Measurements from ENCODE around the gene DNM1L. TPM values are rescaled to one million over a fixed set of nuclear protein-coding genes. Genes with fewer than 3 reads are reported as not detected.
"Not testable (repeated sequence)": the region's sequence is repeated elsewhere in the genome, so short reads cannot be mapped to it uniquely, and the experiment has no call there.

Gene DNM1L
- total RNA-seq, 1 donor from 2014 or later: 64.2 TPM

GRCh38 chr12:32692358-32692757 is 13.3 kb downstream of the DNM1L start:
- intact Hi-C loops (cut with DNase I): no loop called here
- no peak for DNase-seq (ENCODE audit: low spot score)
- ATAC-seq: no peak

DNA sequence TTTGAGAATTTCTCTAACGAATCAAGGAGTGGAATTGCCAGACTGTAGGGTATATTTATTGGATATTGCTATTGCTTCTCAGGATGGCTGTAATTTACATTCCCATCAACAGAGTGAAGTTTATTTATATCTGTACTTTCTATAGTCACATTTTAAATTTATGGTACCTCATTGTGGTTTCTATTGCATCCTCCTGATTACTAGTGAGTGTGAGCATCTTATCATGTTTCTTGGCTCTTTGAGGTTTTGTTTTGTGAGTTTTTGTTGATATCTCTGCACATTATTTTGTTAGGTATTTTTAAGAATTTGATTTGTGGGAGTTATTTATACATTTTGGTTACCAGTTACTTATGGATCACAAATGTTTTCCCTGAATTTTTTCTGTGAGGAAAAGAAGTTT is 13.9 kb downstream of the DNM1L start:
- intact Hi-C loops (cut with DNase I): no loop called here
- DNase-seq (ENCODE audit: low spot score): no peak
- no peak for ATAC-seq

- ATAC-seq: no peak
- intact Hi-C loops (cut with DNase I): no loop called here
- no peak for DNase-seq (ENCODE audit: low spot score)
Measured at GRCh38 chr12:32695787-32696186, 16.7 kb downstream of the DNM1L start.

DNA sequence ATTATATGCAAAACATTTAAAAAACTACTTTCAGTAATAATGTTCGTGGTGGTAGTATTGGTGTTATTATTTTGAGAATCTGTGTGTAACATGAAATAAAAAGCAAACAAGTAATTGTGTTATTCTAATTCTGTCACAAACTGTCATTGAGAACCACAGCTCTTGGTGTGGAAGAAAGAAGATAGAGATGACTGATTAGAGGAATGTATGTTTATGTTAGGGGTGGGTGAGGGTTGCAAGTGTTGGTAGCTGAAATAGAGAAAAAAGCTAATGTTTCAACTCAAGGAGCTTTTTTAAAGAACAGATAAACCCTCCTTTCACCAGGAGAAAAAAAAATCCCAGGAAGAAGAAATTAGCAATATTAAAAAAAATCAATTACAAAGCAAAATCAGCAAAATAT is 18.3 kb downstream of the DNM1L start:
- DNase-seq (ENCODE audit: low spot score): no peak
- intact Hi-C loops (cut with DNase I): no loop called here
- ATAC-seq: no peak

- no peak for DNase-seq (ENCODE audit: low spot score)
- no peak for ATAC-seq
- intact Hi-C loops (cut with DNase I): no loop called here
Measured at GRCh38 chr12:32698285-32698684, 19.2 kb downstream of the DNM1L start.

GRCh38 chr12:32699437-32699836 is 20.3 kb downstream of the DNM1L start:
- DNase-seq (ENCODE audit: low spot score); intact Hi-C loops (cut with DNase I); ATAC-seq: not testable (repeated sequence)

- intact Hi-C loops (cut with DNase I): no loop called here
- DNase-seq (ENCODE audit: low spot score) (no peak), ATAC-seq (no peak)
Measured at GRCh38 chr12:32702473-32702872, 23.4 kb downstream of the DNM1L start.

- intact Hi-C loops (cut with DNase I): no loop called here
- no peak for ATAC-seq
- DNase-seq (ENCODE audit: low spot score): no peak
Measured at GRCh38 chr12:32702946-32703345, 23.8 kb downstream of the DNM1L start.

DNA sequence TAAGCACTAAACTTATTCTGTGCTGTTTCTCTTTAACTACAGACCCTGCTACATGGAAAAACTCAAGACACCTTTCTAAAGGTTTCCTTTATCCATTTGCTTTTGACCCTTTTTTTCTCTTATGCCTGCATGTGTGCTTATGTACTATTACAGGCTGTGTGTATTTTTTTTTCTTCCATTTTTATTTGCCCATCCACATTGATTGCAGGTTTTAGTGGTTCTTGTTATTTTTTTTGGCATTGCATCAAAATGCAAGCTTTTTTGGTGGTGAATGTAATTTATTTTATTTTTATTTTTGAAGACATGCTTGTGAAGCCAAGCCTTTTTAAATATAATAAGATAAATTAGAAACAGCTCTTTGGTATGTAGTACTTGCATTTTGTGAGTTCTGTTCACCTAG is 26.7 kb downstream of the DNM1L start:
- no peak for DNase-seq (ENCODE audit: low spot score)
- intact Hi-C loops (cut with DNase I): no loop called here
- no peak for ATAC-seq

DNA sequence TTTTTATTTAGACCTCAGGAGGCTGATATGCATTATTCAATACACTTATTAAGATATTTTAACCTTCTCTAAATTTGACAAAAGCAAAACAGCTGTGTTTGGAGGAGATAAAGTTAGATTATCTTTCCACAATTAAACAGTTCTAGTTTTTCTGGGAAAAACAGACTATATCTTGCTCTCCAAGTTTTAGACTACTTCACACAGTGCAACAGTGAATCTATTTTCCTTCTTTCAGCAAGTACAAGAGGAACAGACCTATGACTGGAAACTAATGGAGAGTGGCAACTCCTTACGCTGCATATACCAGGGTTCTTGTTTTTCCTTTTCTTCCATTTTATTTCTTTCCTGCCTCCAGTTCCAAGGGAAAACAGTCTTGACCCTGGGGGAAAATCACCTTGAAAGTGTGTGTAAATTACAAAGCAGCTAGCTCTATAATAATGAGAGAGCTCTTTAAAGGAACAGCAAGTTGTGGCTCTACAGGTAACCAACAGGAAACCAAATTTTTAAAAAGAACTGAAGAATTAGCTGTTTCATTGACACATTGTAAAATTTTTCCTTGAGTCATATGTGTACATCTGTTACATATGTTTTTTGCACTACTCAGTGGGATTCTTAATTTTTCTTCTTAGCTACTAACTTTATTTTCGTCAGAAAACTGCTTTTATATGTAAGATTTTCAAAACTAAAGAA is 27.4 kb downstream of the DNM1L start:
- intact Hi-C loops (cut with DNase I): no loop called here

GRCh38 chr12:32708926-32709325 is 29.8 kb downstream of the DNM1L start:
- ATAC-seq: no peak
- intact Hi-C loops (cut with DNase I): no loop called here
- DNase-seq (ENCODE audit: low spot score): no peak

More for the DNA sequence above, 27.4 kb downstream of the DNM1L start:
- DNase-seq (ENCODE audit: low spot score) (no peak), ATAC-seq (no peak)

- DNase-seq (ENCODE audit: low spot score) (no peak), ATAC-seq (no peak)
- intact Hi-C loops (cut with DNase I): no loop called here
Measured at GRCh38 chr12:32714772-32715171, 35.7 kb downstream of the DNM1L start.

- no peak for ATAC-seq
Measured at GRCh38 chr12:32718926-32719325, 39.8 kb downstream of the DNM1L start.

GRCh38 chr12:32725308-32725707 is 46.2 kb downstream of the DNM1L start:
- DNase-seq (ENCODE audit: low spot score); intact Hi-C loops (cut with DNase I); ATAC-seq: not testable (repeated sequence)

More at GRCh38 chr12:32718926-32719325, 39.8 kb downstream of the DNM1L start:
- DNase-seq (ENCODE audit: low spot score): no peak
- intact Hi-C loops (cut with DNase I): no loop called here

DNA sequence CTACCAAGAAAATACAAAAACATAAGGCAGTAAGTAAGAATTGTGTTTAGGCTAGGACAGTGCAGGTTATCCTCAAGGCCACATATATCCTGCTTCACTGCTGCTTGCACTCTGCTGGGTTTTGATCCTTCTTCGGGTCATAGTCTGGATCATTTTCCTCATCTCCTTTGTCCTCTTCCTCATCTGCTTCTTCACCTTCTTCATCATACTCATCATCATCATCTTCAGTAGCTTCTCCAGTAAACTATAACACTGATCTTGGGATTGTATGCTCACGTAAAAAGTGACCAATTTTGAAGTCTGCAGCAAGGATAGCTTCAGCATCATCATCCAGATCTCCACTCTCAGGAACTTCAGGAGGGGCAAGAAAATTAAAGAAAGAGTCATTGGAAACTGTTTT is 47.2 kb downstream of the DNM1L start:
- DNase-seq (ENCODE audit: low spot score) (no peak), ATAC-seq (no peak)
- intact Hi-C loops (cut with DNase I): no loop called here

DNA sequence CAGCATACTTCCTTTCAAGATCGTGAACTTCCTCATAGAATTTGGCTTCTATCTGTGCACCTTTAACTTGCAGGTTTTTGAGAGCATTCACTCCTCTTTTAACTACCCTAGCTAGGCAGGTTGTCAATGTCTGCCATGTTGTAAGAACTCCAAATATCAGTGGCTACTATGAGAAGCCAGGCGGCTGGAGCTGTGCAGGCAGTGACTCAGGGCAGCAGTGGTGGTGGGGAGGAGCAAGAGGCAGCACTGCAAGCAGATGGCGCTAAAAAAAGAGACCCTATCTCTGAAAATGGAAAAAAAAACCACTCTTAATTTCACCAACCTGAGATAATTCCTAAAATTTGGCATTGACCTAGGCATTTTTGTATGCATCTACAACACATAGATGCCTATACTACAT is 48.1 kb downstream of the DNM1L start:
- no peak for DNase-seq (ENCODE audit: low spot score)
- intact Hi-C loops (cut with DNase I): no loop called here
- no peak for ATAC-seq

GRCh38 chr12:32734952-32735351 is 55.9 kb downstream of the DNM1L start:
- DNase-seq (ENCODE audit: low spot score): no peak
- intact Hi-C loops (cut with DNase I): no loop called here
- ATAC-seq: no peak

- DNase-seq (ENCODE audit: low spot score) (no peak), ATAC-seq (no peak)
- intact Hi-C loops (cut with DNase I): no loop called here
Measured at GRCh38 chr12:32736445-32736844, 57.3 kb downstream of the DNM1L start.

DNA sequence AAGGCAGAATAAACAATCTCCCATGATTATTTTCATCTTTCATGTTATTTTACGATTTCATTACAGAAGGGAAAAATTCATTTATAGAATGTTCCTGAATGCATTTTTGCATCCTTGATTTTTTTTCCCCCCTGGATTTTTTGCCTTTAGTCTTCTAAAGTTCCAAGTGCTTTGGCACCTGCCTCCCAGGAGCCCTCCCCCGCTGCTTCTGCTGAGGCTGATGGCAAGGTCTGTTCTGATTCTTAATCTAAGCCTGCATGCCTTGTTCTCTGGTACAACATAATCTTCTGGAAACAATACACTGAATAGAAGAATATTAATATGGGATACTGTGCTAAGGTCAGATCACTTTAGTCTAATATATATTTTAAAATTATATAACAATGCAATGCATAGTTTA is 58.6 kb downstream of the DNM1L start:
- intact Hi-C loops (cut with DNase I): no loop called here
- DNase-seq (ENCODE audit: low spot score): no peak

GRCh38 chr12:32739279-32739678 is 60.2 kb downstream of the DNM1L start:
- intact Hi-C loops (cut with DNase I): no loop called here
- no peak for DNase-seq (ENCODE audit: low spot score)
- no peak for ATAC-seq

More for the DNA sequence above, 58.6 kb downstream of the DNM1L start:
- ATAC-seq: no peak

DNA sequence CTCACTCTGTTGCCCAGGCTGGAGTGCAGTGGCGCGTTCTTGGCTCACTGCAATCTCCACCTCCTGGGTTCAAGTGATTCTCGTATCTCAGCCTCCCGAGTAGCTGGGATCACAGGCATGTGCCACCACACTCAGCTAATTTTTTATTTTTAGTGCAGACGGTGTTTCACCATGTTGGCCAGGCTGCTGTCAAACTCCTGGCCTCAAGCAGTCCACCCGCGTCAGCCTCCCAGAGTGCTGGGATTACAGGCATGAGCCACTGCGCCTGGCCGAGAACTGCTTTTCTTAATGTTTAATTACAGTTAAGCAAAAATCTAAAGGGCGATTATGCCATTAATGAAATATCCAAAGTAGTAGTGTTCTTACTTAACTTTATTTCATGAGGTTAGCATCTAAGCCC is 63.0 kb downstream of the DNM1L start:
- DNase-seq (ENCODE audit: low spot score) (no peak), ATAC-seq (no peak)
- intact Hi-C loops (cut with DNase I): no loop called here

All from sciatic nerve (tissue), 2 donors.